GM21526 (cell line): ENCODE measurements around the gene DYRK1A.

Experiments used
- ATAC-seq: cut with Tn5 transposase; IDR thresholded peaks from one replicate; pipeline ENCODE4 v1.9.1; 2021; ENCODE audit warnings: moderate library complexity; ENCODE audit not compliant: unreplicated experiment, low FRiP score

DYRK1A gene

DNA sequence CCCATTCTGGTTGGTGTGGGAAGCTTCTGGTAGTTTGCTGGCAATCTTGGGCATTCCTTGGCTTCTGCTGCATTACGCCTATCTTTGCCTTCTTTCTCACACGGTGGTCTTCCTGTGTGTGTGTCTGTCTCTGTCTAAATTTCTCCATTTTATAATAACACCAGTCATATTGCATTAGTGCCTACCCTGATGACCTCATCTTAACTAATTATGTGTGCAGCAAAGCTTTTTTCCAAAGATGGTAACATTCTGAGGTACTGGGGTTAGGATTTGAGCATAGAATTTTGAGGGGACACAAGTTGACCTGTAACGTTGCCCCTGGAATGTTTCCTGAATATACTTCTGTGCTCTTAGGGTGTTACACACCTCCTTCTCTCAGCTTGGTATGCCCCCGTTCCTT lies 77.1 kb downstream of the DYRK1A start:
- ATAC-seq = no peak

DNA sequence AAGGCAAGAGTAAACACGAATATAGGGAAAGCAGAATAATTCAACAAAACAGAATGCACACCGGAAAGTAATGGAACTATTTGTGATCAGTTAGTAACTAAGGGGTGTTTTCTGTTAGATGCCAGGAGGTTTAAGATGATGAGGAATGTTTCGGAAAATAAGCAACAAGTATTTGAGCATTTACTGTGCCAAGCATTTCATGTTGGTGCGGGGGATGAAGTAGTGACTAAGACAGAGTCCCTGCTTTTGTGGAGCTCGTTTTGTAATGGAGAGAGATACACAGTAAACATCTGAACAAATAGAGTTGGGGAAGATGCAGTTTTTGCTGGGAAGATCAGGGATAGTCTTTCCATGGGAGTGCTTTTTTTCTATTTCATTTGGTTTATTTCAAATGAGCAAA lies 78.7 kb downstream of the DYRK1A start:
- no peak for ATAC-seq

DNA sequence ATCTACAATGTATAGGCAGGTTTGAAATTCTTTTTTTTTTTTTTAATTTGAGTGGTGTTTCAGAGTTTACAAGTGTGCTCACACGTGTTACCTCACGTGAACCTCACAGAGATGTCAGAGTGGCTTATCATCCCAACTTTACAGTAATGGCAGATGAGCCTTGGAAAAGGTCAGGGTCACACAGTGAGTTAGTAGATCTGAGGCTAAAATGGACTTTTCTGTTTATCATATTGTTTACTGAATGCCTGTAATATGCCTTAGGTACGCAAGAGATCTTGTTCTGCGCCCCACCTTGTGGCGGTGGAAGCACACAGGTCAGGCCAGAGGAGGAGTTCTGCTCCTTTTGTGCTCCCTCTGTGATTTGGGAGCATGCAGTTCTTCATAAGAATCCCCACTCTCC lies 80.0 kb downstream of the DYRK1A start:
- ATAC-seq = no peak

GRCh38 chr21:37447288-37447936 lies 80.8 kb downstream of the DYRK1A start:
- ATAC-seq = no peak

DNA sequence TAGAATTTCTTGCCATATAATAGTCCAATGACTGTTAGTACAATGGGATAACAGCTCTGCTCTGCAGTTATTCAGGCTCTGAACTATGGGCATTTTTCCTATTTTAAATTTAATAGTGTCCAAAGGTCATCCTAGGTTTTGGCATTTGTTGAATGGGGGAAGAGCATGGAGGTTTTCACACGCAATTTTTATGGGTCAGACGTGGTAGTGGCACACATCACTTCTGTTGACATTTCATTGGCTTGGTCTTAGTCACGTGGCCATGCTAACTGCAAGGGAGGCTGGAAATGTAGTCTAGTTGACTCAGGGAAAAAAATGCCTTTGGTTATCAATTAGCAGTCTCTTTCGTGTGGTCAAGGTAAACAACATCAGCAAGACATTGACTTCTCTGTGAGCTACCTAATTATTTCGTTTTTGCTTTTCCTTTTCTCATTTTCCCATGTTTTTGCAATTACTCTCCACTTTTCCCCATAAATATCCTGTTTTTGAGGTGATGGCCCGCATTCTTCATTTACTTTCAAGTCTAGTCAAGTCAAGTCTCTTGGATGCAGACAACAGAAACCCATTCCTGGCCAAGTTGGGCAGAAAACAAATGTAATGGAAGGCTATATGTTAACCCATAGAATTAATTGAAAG lies 82.8 kb downstream of the DYRK1A start:
- no peak for ATAC-seq

DNA sequence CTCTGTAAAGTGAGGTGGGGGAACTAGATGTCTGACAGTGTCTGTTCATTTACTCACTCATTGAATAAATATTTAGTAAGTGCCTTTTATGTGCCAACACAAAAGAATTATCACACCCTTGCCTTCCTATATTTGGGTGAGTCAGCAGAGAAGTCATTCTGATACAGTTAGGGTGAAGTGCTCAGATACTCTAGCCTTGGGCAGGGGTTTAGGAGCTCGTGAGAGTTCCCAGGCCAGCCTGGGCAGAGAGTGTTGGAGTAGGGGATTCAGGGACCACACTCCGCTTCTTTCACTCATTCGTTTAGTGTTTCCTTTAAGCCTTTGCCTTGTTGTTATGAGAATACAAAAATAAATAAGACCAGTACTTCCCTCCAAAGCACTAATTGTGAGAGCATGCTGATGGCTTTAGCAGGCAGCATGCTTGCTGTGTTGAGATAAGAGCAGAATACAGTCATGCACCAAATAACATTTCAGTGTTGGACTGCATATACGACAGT lies 83.9 kb downstream of the DYRK1A start:
- ATAC-seq = no peak

GRCh38 chr21:37451446-37451845 lies 84.9 kb downstream of the DYRK1A start:
- no peak for ATAC-seq

DNA sequence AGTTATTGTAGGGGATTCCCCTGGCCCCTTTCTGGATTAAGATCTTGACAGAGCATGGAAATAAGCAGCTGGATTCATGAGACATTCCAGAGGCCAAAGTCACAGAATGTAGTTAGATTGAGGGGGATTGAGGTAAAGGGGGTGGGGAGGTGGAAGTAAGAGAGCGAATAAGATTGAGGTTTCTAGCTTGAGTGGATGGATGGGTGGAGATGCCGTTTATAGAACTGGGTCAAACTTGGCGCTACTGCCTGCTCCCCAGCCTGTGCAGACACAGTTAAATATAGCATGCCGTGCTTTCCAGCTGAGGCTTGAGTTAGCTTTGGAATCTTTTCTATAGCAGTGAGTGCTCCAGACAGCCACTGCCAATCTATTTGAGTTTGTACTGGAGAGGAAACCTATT lies 85.7 kb downstream of the DYRK1A start:
- no peak for ATAC-seq

DNA sequence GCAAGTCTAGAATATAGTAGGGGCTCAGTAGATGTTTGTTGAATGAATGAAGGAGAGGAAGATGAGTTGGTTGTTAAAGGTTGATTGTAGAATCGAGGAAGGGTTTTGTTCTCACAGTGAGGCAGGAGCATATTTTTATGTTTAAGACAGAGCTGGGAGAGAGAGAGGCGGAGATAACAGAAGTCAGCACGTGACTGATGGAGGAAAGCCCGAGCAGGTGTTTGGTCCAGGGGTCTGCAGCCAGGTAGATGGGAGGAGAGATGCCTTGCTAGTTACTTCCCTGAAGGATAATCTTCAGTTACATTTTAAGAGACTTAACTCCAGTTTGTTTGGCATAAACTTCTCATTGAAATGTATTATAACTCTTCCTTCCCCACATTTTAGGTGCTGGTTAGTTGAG lies 86.8 kb downstream of the DYRK1A start:
- ATAC-seq = no peak

DNA sequence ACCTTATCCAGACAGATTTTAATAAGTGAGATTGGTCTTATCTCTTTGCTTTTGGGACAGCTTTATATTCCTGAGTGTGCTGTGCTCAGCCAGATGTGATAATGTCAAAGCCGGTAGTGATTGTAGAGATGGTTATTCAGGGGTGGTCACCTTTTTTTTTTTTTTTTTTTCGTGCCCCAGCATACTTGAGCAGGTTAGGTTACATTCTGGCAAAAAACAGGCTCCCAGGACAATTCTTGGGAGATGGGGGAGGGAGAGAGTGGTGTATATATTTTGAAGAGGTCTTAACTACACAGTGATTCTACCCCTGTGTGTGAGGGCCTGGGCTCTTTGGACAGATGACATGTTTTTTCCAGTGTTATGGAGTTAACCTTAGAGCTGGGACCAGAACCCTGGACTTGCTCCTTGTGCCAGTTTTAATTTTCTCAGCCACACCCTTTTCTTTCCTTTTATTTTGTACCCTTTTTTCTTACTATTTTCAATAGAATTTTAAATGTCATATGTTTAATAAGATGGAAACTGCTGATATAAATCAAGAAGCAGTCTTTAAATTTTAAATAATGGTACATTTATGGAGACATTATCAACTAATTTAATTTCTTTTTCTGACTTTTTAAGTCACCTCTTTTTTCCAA lies 88.4 kb downstream of the DYRK1A start:
- no peak for ATAC-seq

DNA sequence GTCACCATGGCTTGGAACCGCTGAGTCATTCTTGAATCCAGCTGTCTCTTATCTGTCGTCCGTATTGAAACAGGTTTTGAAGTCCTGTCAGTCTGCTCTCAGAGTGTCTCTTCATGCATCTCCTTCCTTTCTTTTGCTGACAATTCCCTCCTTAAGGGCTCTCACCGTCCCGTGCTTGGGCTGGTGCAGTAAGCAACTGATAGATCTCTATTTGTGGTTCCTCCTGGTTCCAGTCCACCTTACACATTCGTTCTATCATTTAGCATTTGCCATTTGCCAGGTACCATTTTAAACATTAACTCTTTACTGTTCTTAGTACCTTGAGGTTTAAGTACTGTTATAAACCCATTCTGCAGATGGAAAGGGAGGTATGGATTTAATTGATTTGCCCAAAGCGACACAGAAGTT lies 88.9 kb downstream of the DYRK1A start:
- ATAC-seq = no peak

DNA sequence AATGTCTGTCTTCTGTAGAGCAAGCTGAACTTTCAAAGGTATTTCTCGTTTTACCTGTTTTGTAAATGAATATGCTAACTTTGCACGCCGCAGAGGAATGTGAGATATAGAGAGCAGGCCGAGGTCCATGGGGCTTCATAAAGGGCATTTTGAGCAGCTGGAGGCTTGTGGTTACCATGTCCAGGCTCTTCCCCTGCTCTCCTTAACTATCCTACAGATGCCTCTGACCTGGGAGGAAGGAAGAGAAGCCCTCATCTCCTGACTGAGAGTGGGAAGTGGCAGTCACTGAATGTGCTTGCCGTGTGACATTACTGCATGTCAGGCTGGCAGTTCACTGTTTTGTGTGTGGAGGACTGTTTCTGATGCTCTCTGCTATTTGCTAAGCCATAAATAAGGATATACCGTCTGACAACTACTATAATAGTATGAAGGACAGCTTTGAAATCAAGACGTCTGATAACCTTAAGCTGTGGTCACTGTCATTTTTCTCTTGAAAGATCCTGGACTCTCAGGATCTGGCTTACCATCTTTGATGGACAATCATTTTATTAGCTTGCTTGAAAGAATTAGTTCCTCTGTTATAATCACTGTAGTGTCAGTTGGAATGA lies 92.2 kb downstream of the DYRK1A start:
- no peak for ATAC-seq

DNA sequence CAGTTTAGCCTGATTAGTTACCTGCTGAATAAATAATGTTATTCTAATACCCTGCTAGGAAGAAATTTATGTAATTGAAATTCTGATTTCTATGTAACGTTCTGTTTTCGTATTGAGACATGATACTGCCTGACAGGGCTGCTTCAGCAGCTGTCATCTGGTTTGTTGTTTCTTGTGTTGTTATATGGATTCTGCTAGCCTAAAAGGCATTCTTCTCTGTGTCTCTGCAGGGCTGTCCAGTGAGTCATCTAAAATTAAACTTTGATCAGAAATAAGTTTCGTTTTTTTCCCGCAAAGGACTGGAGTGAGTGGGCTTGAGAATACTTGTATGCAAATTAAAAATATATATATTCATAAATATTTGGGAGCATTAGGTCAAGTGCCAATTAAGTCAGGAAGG lies 93.0 kb downstream of the DYRK1A start:
- ATAC-seq = no peak

DNA sequence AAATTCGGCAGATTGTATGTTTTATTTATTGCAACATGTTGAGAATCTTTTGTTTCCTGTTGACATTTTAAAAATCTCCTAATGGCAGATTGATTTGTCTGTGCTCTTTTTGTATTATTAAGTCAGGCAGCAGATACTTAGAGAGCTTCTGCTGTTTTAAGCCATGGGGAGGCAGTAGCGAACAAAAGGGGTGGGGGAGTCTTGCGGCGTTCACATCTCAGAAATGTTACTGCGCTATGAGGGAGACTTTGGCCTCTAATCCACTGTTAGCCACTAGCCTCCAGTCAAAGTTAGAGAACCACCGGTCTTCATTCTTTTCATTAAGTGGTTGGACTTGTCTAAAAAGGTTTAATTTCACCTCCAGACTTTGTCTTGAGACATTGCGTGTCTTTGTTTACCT lies 93.6 kb downstream of the DYRK1A start:
- ATAC-seq = no peak

GRCh38 chr21:37461479-37461878 lies 94.9 kb downstream of the DYRK1A start:
- no peak for ATAC-seq

- ATAC-seq = no peak
Measured at GRCh38 chr21:37462087-37462861, 95.7 kb downstream of the DYRK1A start.

GRCh38 chr21:37463083-37463801 lies 96.7 kb downstream of the DYRK1A start:
- no peak for ATAC-seq

- no peak for ATAC-seq
Measured at GRCh38 chr21:37467082-37467481, 100.5 kb downstream of the DYRK1A start.

- no peak for ATAC-seq
Measured at GRCh38 chr21:37468909-37469308, 102.3 kb downstream of the DYRK1A start.

DNA sequence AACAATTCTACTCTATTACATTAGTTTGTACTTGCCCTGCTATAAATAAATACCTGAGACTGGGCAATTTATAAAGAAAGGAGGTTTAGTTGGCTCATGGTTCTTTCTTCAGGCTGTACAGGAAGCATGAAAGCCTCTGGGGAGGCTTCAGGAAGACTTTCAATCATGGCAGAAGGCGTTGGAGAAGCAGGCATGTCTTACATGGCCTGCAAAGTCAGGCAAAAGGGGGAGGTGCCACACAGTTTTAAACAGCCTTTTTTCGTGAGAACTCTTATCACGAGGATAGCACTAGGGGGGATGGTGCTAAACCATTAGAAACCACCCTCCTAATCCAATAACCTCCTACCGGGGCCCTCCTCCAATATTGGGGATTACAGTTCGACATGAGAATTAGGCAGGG lies 102.9 kb downstream of the DYRK1A start:
- ATAC-seq = no peak
